ENCODE results near the gene COMMD8.

DNA sequence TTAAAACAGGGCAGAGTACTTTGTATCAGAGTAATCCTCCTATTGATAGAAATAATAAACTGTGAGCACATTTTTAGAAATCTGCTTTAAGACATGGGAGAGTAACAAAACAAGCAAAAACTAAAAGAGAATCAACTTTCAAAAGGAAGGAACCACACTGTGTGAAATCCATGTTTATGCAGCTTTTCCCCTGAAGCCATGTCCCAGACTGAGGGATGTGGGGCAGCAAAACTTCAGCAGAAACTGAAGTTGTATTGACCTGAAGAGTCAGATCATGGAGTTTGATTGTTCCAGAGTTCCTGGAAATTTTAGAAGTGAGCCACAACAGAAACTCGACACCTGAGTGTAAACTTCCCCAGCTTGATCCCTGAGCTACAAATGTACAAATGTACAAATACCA is 53.2 kb downstream of the COMMD8 start:
- no peak for TF ChIP-seq POLR2A (IDR thresholded peaks at IDR 0.05)
- TF ChIP-seq, protein P1, sequence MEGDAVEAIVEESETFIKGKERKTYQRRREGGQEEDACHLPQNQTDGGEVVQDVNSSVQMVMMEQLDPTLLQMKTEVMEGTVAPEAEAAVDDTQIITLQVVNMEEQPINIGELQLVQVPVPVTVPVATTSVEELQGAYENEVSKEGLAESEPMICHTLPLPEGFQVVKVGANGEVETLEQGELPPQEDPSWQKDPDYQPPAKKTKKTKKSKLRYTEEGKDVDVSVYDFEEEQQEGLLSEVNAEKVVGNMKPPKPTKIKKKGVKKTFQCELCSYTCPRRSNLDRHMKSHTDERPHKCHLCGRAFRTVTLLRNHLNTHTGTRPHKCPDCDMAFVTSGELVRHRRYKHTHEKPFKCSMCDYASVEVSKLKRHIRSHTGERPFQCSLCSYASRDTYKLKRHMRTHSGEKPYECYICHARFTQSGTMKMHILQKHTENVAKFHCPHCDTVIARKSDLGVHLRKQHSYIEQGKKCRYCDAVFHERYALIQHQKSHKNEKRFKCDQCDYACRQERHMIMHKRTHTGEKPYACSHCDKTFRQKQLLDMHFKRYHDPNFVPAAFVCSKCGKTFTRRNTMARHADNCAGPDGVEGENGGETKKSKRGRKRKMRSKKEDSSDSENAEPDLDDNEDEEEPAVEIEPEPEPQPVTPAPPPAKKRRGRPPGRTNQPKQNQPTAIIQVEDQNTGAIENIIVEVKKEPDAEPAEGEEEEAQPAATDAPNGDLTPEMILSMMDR (IDR thresholded peaks at IDR 0.05) = no peak
